ENCODE results near the gene PGA5.
"Not testable (repeated sequence)": the region's sequence is repeated elsewhere in the genome, so short reads cannot be mapped to it uniquely, and the experiment has no call there.

DNA sequence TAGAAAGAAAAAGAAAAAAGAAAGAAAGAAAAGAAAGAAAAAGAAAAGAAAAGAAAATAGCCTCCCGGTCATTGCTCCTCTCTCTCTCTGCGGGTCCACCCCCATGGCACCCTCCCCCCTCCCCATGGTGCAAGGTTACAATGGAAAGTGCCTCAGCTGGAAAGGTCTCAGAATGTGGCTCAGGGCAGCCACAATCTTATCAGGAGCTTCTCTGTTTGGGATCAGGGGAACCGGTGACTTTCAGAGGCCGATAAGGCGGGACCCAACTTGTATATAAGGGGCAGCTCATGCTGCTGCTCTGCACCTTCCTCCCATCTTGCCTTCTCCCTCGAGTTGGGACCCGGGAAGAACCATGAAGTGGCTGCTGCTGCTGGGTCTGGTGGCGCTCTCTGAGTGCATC, at the start of gene PGA5:
- not testable (repeated sequence) for TF ChIP-seq CTCF (conservative IDR thresholded peaks at IDR 0.05 in 1 of 2, IDR thresholded peaks at IDR 0.05 in 1 of 2; ENCODE audit: extremely low read depth in 1 of 2, insufficient read depth in 1 of 2, low read depth in 1 of 2, low read length in 2 of 2); EZH2 (IDR thresholded peaks at IDR 0.05; ENCODE audit: borderline replicate concordance, low read length)

All from mammary epithelial cell (primary cell).